ENCODE data around the gene TOR1B.

Gene TOR1B

DNA sequence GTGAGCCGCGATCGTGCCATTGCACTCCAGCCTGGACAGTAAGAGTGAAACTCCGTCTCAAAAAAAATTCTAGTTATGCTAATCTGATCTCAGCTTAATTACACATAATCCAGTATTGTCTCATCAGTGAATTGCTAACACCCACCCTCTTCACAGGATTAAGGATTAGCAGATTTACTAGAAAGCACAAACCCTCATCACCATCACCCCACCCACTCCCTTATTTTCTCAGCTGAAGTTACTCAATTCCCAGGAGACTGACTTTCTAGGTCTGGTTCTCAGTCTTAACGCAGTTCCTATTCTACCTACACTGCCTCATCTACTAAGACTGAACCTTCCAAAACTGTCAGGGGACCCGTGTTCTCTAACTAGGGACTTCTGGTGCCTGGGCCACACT, 9.0 kb downstream of the TOR1B start:
- no peak for DNase-seq (ENCODE audit: low spot score)
- TF ChIP-seq, protein P1, sequence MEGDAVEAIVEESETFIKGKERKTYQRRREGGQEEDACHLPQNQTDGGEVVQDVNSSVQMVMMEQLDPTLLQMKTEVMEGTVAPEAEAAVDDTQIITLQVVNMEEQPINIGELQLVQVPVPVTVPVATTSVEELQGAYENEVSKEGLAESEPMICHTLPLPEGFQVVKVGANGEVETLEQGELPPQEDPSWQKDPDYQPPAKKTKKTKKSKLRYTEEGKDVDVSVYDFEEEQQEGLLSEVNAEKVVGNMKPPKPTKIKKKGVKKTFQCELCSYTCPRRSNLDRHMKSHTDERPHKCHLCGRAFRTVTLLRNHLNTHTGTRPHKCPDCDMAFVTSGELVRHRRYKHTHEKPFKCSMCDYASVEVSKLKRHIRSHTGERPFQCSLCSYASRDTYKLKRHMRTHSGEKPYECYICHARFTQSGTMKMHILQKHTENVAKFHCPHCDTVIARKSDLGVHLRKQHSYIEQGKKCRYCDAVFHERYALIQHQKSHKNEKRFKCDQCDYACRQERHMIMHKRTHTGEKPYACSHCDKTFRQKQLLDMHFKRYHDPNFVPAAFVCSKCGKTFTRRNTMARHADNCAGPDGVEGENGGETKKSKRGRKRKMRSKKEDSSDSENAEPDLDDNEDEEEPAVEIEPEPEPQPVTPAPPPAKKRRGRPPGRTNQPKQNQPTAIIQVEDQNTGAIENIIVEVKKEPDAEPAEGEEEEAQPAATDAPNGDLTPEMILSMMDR (IDR thresholded peaks at IDR 0.05; ENCODE audit: extremely low read depth, insufficient read depth, missing control alignments), result no peak
- in situ Hi-C loops (cut with MboI; ENCODE audit: low pct_unique_long_range_greater_than_20kb, low sequenced_read_pairs, unreplicated experiment), result no loop called here

DNA sequence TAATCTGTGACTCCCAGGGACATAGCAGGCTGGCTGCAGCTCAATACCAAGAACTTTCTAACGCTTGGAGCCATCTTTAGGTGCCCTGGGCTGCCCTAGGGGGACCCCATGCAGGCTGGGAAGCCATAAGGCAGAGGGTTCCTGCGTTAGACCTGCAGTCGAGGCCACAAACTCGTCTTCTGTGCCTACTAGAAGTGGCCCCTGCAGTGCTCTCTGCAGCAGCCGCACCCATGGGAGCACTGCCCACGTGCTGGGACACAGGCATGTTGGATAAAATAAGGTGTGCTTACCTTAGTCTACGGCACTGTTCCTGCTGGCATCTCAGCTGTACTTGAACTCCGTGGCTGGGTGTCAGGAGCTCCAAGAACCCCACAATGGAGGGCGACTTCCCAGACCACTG, 9.4 kb downstream of the TOR1B start:
- in situ Hi-C loops (cut with MboI; ENCODE audit: low pct_unique_long_range_greater_than_20kb, low sequenced_read_pairs, unreplicated experiment), result no loop called here
- DNase-seq (ENCODE audit: low spot score), result no peak
- TF ChIP-seq, protein P1 (IDR thresholded peaks at IDR 0.05; ENCODE audit: extremely low read depth, insufficient read depth, missing control alignments), result no peak

DNA sequence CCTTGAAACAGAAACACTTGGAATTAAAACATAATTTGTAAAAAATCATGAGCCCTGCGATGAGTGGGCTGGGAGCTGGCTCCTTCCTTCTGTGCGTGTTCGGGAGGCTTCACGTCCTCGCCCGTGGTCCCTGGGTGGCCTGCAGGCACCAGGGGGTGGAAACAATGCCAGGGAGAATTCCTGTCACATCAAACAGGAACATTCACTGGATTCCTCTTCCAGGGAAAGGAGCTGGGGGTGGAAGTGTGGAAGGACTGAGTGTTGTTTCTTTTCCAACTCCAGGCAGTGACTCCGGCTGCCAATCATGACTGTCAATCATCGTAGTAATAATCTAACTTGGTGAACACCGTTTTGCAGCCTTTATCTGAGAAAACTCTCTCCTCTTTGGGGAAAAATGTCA, 10.7 kb downstream of the TOR1B start:
- TF ChIP-seq, protein P1 (IDR thresholded peaks at IDR 0.05; ENCODE audit: extremely low read depth, insufficient read depth, missing control alignments), result no peak
- DNase-seq (ENCODE audit: low spot score), result no peak
- in situ Hi-C loops (cut with MboI; ENCODE audit: low pct_unique_long_range_greater_than_20kb, low sequenced_read_pairs, unreplicated experiment), result no loop called here

DNA sequence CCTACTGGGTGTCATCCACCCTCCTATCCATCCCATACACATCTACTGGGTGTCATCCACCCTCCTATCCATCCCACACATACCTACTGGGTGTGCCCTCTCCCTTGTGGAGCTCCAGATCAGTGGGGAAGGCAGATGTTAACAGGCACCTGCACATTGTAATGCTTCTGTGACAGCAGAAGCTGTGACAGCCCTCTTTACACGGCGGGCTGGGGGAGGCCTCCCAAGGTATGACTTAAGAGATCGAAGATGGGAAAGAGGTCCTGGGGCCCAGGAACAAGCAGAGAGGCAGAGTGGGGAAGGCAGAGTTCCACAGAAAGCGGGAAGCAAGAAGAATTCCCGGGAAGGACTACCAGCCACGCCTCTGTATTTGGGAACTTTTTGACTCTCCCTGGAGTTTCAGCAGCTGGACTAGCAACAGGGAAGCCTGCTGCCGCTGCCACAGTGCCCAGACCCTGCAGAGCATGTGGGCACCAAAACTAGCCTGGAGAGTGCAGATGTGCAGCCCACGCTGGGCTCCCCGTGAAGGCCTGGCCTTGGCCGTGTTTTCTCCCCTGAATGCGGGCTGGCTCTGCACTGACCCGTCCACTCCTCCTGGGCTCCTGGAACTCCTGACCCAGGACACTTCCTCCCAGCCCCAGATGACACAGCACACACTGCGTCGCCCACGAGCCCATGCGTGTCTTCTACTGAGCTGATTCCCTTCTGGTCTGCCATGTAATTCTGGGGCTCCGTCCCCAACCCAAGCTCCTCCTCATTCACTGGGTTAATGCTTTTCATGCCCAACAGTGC, 11.6 kb downstream of the TOR1B start:
- in situ Hi-C loops (cut with MboI; ENCODE audit: low pct_unique_long_range_greater_than_20kb, low sequenced_read_pairs, unreplicated experiment), result no loop called here
- TF ChIP-seq, protein P1 (IDR thresholded peaks at IDR 0.05; ENCODE audit: extremely low read depth, insufficient read depth, missing control alignments), result no peak
- DNase-seq (ENCODE audit: low spot score), result no peak

DNA sequence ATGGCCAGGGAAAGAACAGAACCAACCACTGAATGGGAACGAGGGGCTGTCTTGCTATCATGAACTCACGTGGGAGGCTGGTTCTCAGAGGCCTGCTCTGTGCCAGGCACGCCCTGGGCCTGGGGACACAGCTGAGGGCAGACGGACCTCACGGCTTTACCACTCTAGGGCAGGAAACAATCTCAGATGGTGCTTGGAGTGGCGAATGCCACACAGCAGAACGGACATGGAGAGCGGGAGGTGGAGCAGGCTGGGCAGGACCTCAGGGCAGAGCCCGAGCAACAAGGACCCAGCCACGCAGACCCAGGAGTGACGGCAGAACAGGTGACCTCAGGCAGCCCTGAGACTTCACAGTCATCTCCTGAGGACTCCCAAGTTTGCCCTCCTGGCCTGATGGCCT, 12.3 kb downstream of the TOR1B start:
- DNase-seq (ENCODE audit: low spot score), result no peak
- TF ChIP-seq, protein P1 (IDR thresholded peaks at IDR 0.05; ENCODE audit: extremely low read depth, insufficient read depth, missing control alignments), result no peak
- in situ Hi-C loops (cut with MboI; ENCODE audit: low pct_unique_long_range_greater_than_20kb, low sequenced_read_pairs, unreplicated experiment), result no loop called here

DNA sequence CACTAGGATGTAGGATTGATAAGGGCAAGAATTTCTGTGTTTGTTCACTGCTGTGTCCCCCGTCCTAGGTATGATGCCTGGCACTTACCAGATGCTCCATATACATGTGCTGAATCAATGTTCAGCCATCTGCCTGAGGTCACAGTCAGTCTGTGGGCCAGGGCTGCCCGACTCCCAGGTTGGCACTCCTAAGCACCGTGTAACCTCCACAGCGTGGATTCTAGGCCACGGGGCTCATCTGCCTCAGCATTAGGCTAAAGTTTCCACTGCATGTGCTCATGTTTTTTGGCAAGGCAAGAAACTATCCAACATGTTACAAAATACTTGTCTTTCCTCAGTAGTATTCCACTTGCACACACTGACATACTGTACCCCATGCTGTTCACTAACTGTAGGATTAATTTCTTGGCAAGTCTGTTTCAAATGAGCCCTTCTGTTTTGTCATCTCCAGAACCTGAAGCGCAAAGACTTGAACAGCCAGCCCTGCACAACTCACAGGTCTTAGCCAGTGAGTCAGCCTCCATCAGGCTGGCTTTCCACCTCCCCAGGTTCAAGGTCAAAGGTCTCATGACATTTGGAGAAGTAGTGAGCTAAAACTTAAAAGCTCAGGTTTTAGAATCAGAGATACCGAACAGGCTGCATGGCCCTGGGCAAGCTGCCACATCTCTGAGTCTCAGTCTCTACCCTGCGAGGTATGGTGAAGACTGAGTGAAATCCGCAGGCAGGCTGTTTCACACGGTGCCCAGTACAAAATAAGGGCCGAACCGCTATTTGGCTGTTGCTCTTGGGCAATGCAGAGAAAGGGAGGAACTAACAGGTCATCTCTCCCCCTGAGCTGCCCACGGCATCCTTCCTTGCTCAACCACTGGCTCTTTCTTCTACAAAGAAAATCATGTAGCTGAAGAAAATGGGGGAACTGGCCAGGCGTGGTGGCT, 13.8 kb downstream of the TOR1B start:
- TF ChIP-seq, protein P1 (IDR thresholded peaks at IDR 0.05; ENCODE audit: extremely low read depth, insufficient read depth, missing control alignments), result no peak
- DNase-seq (ENCODE audit: low spot score), result no peak
- in situ Hi-C loops (cut with MboI; ENCODE audit: low pct_unique_long_range_greater_than_20kb, low sequenced_read_pairs, unreplicated experiment), result no loop called here
